Measurements from ENCODE around the gene LRRIQ1.

LRRIQ1 gene

DNA sequence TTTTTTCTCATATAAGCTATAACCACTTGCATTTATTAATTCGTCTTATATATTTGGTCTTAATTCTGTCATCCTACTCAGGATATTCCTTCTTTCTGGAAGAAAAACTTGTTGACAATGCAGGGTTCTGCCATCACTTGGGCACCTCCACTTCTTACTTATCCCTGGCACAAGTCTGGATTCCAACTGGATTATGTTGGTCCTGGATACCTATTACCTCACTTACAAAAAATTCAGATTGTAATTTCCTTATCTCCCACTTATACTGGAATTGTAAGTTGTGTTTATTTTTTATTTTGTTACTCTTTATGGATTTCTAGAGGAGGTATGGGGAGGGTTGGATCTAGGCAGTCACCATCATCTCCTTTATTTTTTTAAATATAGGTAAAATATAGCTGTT, 36.7 kb downstream of the LRRIQ1 start:
- H3K9me2 ChIP-seq (replicated peaks; ENCODE audit: control insufficient read depth, low read length) = no peaks in the 10 kb centered on the region
- H3K9me3 ChIP-seq (ENCODE audit: control insufficient read depth, insufficient read depth, low read length) = no peaks in the 10 kb centered on the region
- no peaks in the 10 kb centered on the region for H4K20me1 ChIP-seq (ENCODE audit: control insufficient read depth, insufficient read depth, low read depth, low read length)
- no peaks in the 10 kb centered on the region for H3K27me3 ChIP-seq (ENCODE audit: control insufficient read depth, low read length)
- no peak overlapping the region for H3K4me2 ChIP-seq (ENCODE audit: low read length)
- no peak for TF ChIP-seq EZH2phosphoT487 (IDR thresholded peaks at IDR 0.05; ENCODE audit: borderline replicate concordance, low read length)
- TF ChIP-seq, protein P1, sequence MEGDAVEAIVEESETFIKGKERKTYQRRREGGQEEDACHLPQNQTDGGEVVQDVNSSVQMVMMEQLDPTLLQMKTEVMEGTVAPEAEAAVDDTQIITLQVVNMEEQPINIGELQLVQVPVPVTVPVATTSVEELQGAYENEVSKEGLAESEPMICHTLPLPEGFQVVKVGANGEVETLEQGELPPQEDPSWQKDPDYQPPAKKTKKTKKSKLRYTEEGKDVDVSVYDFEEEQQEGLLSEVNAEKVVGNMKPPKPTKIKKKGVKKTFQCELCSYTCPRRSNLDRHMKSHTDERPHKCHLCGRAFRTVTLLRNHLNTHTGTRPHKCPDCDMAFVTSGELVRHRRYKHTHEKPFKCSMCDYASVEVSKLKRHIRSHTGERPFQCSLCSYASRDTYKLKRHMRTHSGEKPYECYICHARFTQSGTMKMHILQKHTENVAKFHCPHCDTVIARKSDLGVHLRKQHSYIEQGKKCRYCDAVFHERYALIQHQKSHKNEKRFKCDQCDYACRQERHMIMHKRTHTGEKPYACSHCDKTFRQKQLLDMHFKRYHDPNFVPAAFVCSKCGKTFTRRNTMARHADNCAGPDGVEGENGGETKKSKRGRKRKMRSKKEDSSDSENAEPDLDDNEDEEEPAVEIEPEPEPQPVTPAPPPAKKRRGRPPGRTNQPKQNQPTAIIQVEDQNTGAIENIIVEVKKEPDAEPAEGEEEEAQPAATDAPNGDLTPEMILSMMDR (IDR thresholded peaks at IDR 0.05; ENCODE audit: low read depth, low read length, poor library complexity, severe bottlenecking) = no peak
- no peaks in the 10 kb centered on the region for H3K4me1 ChIP-seq (ENCODE audit: control insufficient read depth, low read length)
- H3F3A ChIP-seq (ENCODE audit: control insufficient read depth, insufficient read depth) = no peaks in the 10 kb centered on the region
- no peak overlapping the region for H3K4me3 ChIP-seq (ENCODE audit: low read length)
- no peak overlapping the region for H3K27ac ChIP-seq (ENCODE audit: low read depth, low read length)
- H3K36me3 ChIP-seq (ENCODE audit: control insufficient read depth, low read length) = no peaks in the 10 kb centered on the region
- H3K79me2 ChIP-seq (ENCODE audit: control insufficient read depth, low read length) = no peaks in the 10 kb centered on the region

- H3K27me3 ChIP-seq (ENCODE audit: control insufficient read depth, low read length) = no peaks in the 10 kb centered on the region
- H3K79me2 ChIP-seq (ENCODE audit: control insufficient read depth, low read length) = no peaks in the 10 kb centered on the region
- TF ChIP-seq EZH2phosphoT487 (IDR thresholded peaks at IDR 0.05; ENCODE audit: borderline replicate concordance, low read length) = no peak
- TF ChIP-seq, protein P1 (IDR thresholded peaks at IDR 0.05; ENCODE audit: low read depth, low read length, poor library complexity, severe bottlenecking) = peak; percentile 68
- H3F3A ChIP-seq (ENCODE audit: control insufficient read depth, insufficient read depth) = no peaks in the 10 kb centered on the region
- no peak overlapping the region for H3K4me3 ChIP-seq (ENCODE audit: low read length)
- H3K4me1 ChIP-seq (ENCODE audit: control insufficient read depth, low read length) = no peaks in the 10 kb centered on the region
- H3K9me3 ChIP-seq (ENCODE audit: control insufficient read depth, insufficient read depth, low read length) = no peaks in the 10 kb centered on the region
- no peak overlapping the region for H3K4me2 ChIP-seq (ENCODE audit: low read length)
- no peaks in the 10 kb centered on the region for H4K20me1 ChIP-seq (ENCODE audit: control insufficient read depth, insufficient read depth, low read depth, low read length)
- no peaks in the 10 kb centered on the region for H3K36me3 ChIP-seq (ENCODE audit: control insufficient read depth, low read length)
- H3K27ac ChIP-seq (ENCODE audit: low read depth, low read length) = no peak overlapping the region
- H3K9me2 ChIP-seq (replicated peaks; ENCODE audit: control insufficient read depth, low read length) = no peaks in the 10 kb centered on the region
These were observed 40.7 kb downstream of the LRRIQ1 start for GRCh38 chr12:85076688-85077430.

- Histone ChIP-seq H4K20me1 (ENCODE audit: control insufficient read depth, insufficient read depth, low read depth, low read length) (no peaks in the 10 kb centered on the region), H3K9me2 (replicated peaks; ENCODE audit: control insufficient read depth, low read length) (no peaks in the 10 kb centered on the region), H3K79me2 (ENCODE audit: control insufficient read depth, low read length) (no peaks in the 10 kb centered on the region), H3K4me3 (ENCODE audit: low read length) (no peak overlapping the region), H3K9me3 (ENCODE audit: control insufficient read depth, insufficient read depth, low read length) (no peaks in the 10 kb centered on the region), H3K36me3 (ENCODE audit: control insufficient read depth, low read length) (no peaks in the 10 kb centered on the region), H3F3A (ENCODE audit: control insufficient read depth, insufficient read depth) (no peaks in the 10 kb centered on the region), H3K27me3 (ENCODE audit: control insufficient read depth, low read length) (no peaks in the 10 kb centered on the region), H3K27ac (ENCODE audit: low read depth, low read length) (no peak overlapping the region), H3K4me2 (ENCODE audit: low read length) (no peak overlapping the region), H3K4me1 (ENCODE audit: control insufficient read depth, low read length) (no peaks in the 10 kb centered on the region)
- TF ChIP-seq EZH2phosphoT487 (IDR thresholded peaks at IDR 0.05; ENCODE audit: borderline replicate concordance, low read length) = no peak
These were observed 48.9 kb downstream of the LRRIQ1 start for GRCh38 chr12:85085066-85085465.

GRCh38 chr12:85089792-85090191, 53.6 kb downstream of the LRRIQ1 start:
- Histone ChIP-seq H3K36me3 (ENCODE audit: control insufficient read depth, low read length) (no peaks in the 10 kb centered on the region), H3K4me3 (ENCODE audit: low read length) (no peak overlapping the region), H3K9me2 (replicated peaks; ENCODE audit: control insufficient read depth, low read length) (no peaks in the 10 kb centered on the region), H3K9me3 (ENCODE audit: control insufficient read depth, insufficient read depth, low read length) (no peaks in the 10 kb centered on the region), H3K79me2 (ENCODE audit: control insufficient read depth, low read length) (no peaks in the 10 kb centered on the region), H3K4me2 (ENCODE audit: low read length) (no peak overlapping the region), H3K27ac (ENCODE audit: low read depth, low read length) (no peak overlapping the region), H3K27me3 (ENCODE audit: control insufficient read depth, low read length) (no peaks in the 10 kb centered on the region), H4K20me1 (ENCODE audit: control insufficient read depth, insufficient read depth, low read depth, low read length) (no peaks in the 10 kb centered on the region), H3F3A (ENCODE audit: control insufficient read depth, insufficient read depth) (no peaks in the 10 kb centered on the region), H3K4me1 (ENCODE audit: control insufficient read depth, low read length) (no peaks in the 10 kb centered on the region)
- no peak for TF ChIP-seq EZH2phosphoT487 (IDR thresholded peaks at IDR 0.05; ENCODE audit: borderline replicate concordance, low read length)
- TF ChIP-seq, protein P1 (IDR thresholded peaks at IDR 0.05; ENCODE audit: low read depth, low read length, poor library complexity, severe bottlenecking) = no peak
